ENCODE data around the gene CFAP77. TPM values are rescaled to one million over a fixed set of nuclear protein-coding genes. Genes with fewer than 3 reads are reported as not detected.

Gene CFAP77
- total and polyA plus RNA-seq, 2 of the 8 experiments (the other 6 are each of a cell fraction or from before 2014, with no cell fraction given) = 0.63 to 0.97 TPM

- ChIA-PET CTCF (ENCODE audit: partially characterized antibody) (interaction anchor here (0.6 to 2.5 kb wide), 5 partner anchors 10 to 94 kb away, joined by 3 to 5 read pairs (median 3); no protein-coding TSS in a partner anchor), POLR2A (ENCODE audit: partially characterized antibody) (no interaction called here)
- Histone ChIP-seq H3K18ac (ENCODE audit: extremely low read depth, low read length) (no peak overlapping the region), H3K79me1 (ENCODE audit: low read depth, low read length) (peaks cover 2% of the 10 kb centered on the region), H3K36me3 (ENCODE audit: control insufficient read depth in 2 of 4, insufficient read depth in 4 of 4, low read length in 3 of 4) (peaks cover 0 to 5% (median 2%) of the 10 kb centered on the region in 4 experiments; a peak in 6 of 8 replicates), H3K56ac (replicated peaks; ENCODE audit: insufficient read length, low read depth, low read length) (no peak overlapping the region), H2BK12ac (ENCODE audit: low read depth, low read length) (no peak overlapping the region), H3K23ac (ENCODE audit: insufficient read length) (no peak overlapping the region), H2BK15ac (ENCODE audit: low read length) (no peak overlapping the region), H3K14ac (ENCODE audit: insufficient read length) (no peak overlapping the region), H3K4me3 (ENCODE audit: extremely low read depth in 1 of 4, insufficient read depth in 2 of 4, low read depth in 3 of 4, low read length in 4 of 4) (no peak overlapping the region), H3K79me2 (ENCODE audit: control insufficient read depth in 1 of 2, insufficient read depth in 2 of 2, low read length in 2 of 2) (no peaks in the 10 kb centered on the region), H3K27me3 (replicated peaks in 1 of 4; ENCODE audit: control insufficient read depth in 3 of 4, extremely low read depth in 1 of 4, insufficient read depth in 3 of 4, low read length in 3 of 4) (no peaks in the 10 kb centered on the region), H3K27ac (ENCODE audit: low read depth, low read length) (no peak overlapping the region), H2AFZ (ENCODE audit: low read length) (no peak overlapping the region), H3K4me1 (replicated peaks in 1 of 4; ENCODE audit: control insufficient read depth in 3 of 4, insufficient read depth in 4 of 4, low read length in 3 of 4) (peaks cover 0 to 2% (median 0%) of the 10 kb centered on the region in 4 experiments; a peak in 1 of 7 replicates), H2AK5ac (ENCODE audit: low read depth, low read length) (no peak overlapping the region), H4K8ac (ENCODE audit: extremely low read depth, insufficient read depth, low read length) (no peak overlapping the region), H3K4me2 (ENCODE audit: insufficient read depth in 1 of 2, low read depth in 2 of 2, low read length in 2 of 2) (no peak overlapping the region), H4K91ac (replicated peaks; ENCODE audit: insufficient read length, low read length) (no peak overlapping the region), H2BK5ac (ENCODE audit: low read depth, low read length) (no peak overlapping the region), H3K9ac (replicated peaks in 1 of 4; ENCODE audit: extremely low read depth in 1 of 4, low read depth in 3 of 4, low read length in 3 of 4) (no peak overlapping the region), H3K4ac (replicated peaks; ENCODE audit: insufficient read length, low read depth, low read length) (no peak overlapping the region), H4K5ac (ENCODE audit: insufficient read length, low read depth, low read length) (no peak overlapping the region), H4K20me1 (replicated peaks in 1 of 2; ENCODE audit: control insufficient read depth in 1 of 2, insufficient read depth in 2 of 2, low read length in 2 of 2) (peaks cover 3 to 11% of the 10 kb centered on the region in 2 experiments), H2BK20ac (ENCODE audit: low read length) (no peak overlapping the region), H3K9me3 (ENCODE audit: insufficient read depth in 2 of 2, low read depth in 1 of 2, low read length in 1 of 2) (no peaks in the 10 kb centered on the region), H3K23me2 (ENCODE audit: low read depth, low read length) (no peaks in the 10 kb centered on the region), H2BK120ac (replicated peaks; ENCODE audit: low read depth, low read length) (no peak overlapping the region)
- DNase-seq (ENCODE audit: low read depth in 1 of 2, low spot score in 2 of 2) (no peak), FAIRE-seq (no peak)
- TF ChIP-seq USF2 (IDR thresholded peaks at IDR 0.05; ENCODE audit: low read length) = no peak
- TF ChIP-seq SUZ12 (IDR thresholded peaks at IDR 0.05; ENCODE audit: low read length) = no peak
- TF ChIP-seq ASH2L (IDR thresholded peaks at IDR 0.05; ENCODE audit: low read length) = no peak
- no peak for TF ChIP-seq HDAC6 (IDR thresholded peaks at IDR 0.05; ENCODE audit: low read depth, low read length)
- no peak for TF ChIP-seq TBP (IDR thresholded peaks at IDR 0.05; ENCODE audit: low read depth, low read length)
- TF ChIP-seq TCF12 (IDR thresholded peaks at IDR 0.05; ENCODE audit: low read depth, low read length) = no peak
- no peak for TF ChIP-seq SIX5 (IDR thresholded peaks at IDR 0.05; ENCODE audit: low read depth, low read length)
- no peak for TF ChIP-seq TAF1 (IDR thresholded peaks at IDR 0.05; ENCODE audit: low read depth, low read length)
- no peak for TF ChIP-seq SP2 (IDR thresholded peaks at IDR 0.05; ENCODE audit: low read length)
- no peak for TF ChIP-seq CBX5 (IDR thresholded peaks at IDR 0.05; ENCODE audit: low read depth, low read length)
- 56% methylated on average over 3 of the region's 3 CpGs; no CpG with 5 or more reads in 1 of the 2 experiments for WGBS, 2 experiments (ENCODE audit: extremely low coverage in 1 of 2, insufficient coverage in 1 of 2, insufficient read length in 1 of 2, insufficient replicate concordance in 2 of 2, low coverage in 1 of 2, low lambda C conversion rate in 2 of 2, missing lambda C conversion rate in 1 of 2)
Observed at GRCh38 chr9:132602207-132602606, 192.2 kb downstream of the CFAP77 start.

Data from H1 (cell line).